Fibroblast of mammary gland (primary cell): Measurements from ENCODE around the gene SCRN3.

ENCODE experiments used
- DNase-seq: peaks from one replicate; pipeline ENCODE4 v3.0.0-alpha.2; 2010; ENCODE audit warnings: low read depth
- H3K4me3 ChIP-seq: 2 replicates; pipeline ENCODE4 v1.5.1; 2011; ENCODE audit warnings: low read depth, mild to moderate bottlenecking, low read length, moderate library complexity; ENCODE audit not compliant: control insufficient read depth
- CTCF ChIP-seq: conservative IDR thresholded peaks from 2 replicates; pipeline ENCODE4 v1.5.1; 2011; ENCODE audit warnings: low read depth, low read length, inconsistent platforms; ENCODE audit not compliant: control insufficient read depth, insufficient read depth

SCRN3 gene

GRCh38 chr2:174449033-174449432 lies 53.5 kb downstream of the SCRN3 start:
- H3K4me3 ChIP-seq, result no peak overlapping the region
- no peak for DNase-seq
- no peak for TF ChIP-seq CTCF

- no peak for TF ChIP-seq CTCF
- no peak for DNase-seq
- H3K4me3 ChIP-seq, result no peak overlapping the region
These were observed 54.7 kb downstream of the SCRN3 start for GRCh38 chr2:174450021-174450816.

- no peak overlapping the region for H3K4me3 ChIP-seq
- no peak for DNase-seq
- no peak for TF ChIP-seq CTCF
These were observed 59.0 kb downstream of the SCRN3 start for GRCh38 chr2:174454566-174454965.

- TF ChIP-seq CTCF, result no peak
- DNase-seq, result no peak
- no peak overlapping the region for H3K4me3 ChIP-seq
These were observed 65.7 kb downstream of the SCRN3 start for GRCh38 chr2:174461221-174461620.

GRCh38 chr2:174465327-174465726 lies 69.8 kb downstream of the SCRN3 start:
- H3K4me3 ChIP-seq, result no peak overlapping the region
- DNase-seq, result no peak
- no peak for TF ChIP-seq CTCF

- no peak overlapping the region for H3K4me3 ChIP-seq
- no peak for DNase-seq
- no peak for TF ChIP-seq CTCF
These were observed 78.3 kb downstream of the SCRN3 start for GRCh38 chr2:174473796-174474195.

GRCh38 chr2:174477759-174478158 lies 82.2 kb downstream of the SCRN3 start:
- no peak overlapping the region for H3K4me3 ChIP-seq
- TF ChIP-seq CTCF, result no peak
- DNase-seq, result no peak
